Adrenal gland (tissue), 12 donors: ENCODE data around the gene ASAP2. TPM values are rescaled to one million over a fixed set of nuclear protein-coding genes. Genes with fewer than 3 reads are reported as not detected.

Experiments used
- DNase-seq, 7 donors: peaks; one replicate each; pipeline ENCODE4 v3.0.0-alpha.2; 2019 to 2020
- H3K27ac ChIP-seq, 5 donors: fragments of 200-600 bp; sonication (generic) in 4 of 5; 1 replicate in 3 of 5; 2 replicates in 2 of 5; pipeline versions ENCODE4 v1.5.1 to v1.8.0; 2016 to 2020; ENCODE audit warnings: mild to moderate bottlenecking in 1 of 5
- H3K27me3 ChIP-seq: fragments of 200-600 bp; 2 replicates; pipeline ENCODE4 v1.8.0; 2021
- H3K36me3 ChIP-seq, 2 donors: fragments of 200-600 bp; replicated peaks in 1 of 2; 1 replicate in 1 of 2; 2 replicates in 1 of 2; pipeline versions ENCODE4 v1.5.1 to v1.8.0; 2018 to 2022
- H3K4me1 ChIP-seq, 2 donors: fragments of 200-600 bp; replicated peaks in 1 of 2; 1 replicate in 1 of 2; 2 replicates in 1 of 2; pipeline versions ENCODE4 v1.5.1 to v1.8.0; 2018 to 2021
- H3K4me3 ChIP-seq, 4 donors: fragments of 200-600 bp; sonication (generic) in 3 of 4; one replicate each; pipeline ENCODE4 v1.5.1; 2016 to 2018
- H3K9me3 ChIP-seq, 3 donors: fragments of 200-600 bp; sonication (generic) in 1 of 3; replicated peaks in 1 of 3; 1 replicate in 2 of 3; 2 replicates in 1 of 3; pipeline versions ENCODE4 v1.5.1 to v1.8.0; 2016 to 2021
- POLR2A ChIP-seq, 2 donors: fragments of 450-650 bp; IDR thresholded peaks; one replicate each; pipeline ENCODE4 v1.6.1; 2017; ENCODE audit warnings: antibody characterized with exemption in 2 of 2, mild to moderate bottlenecking in 2 of 2, moderate library complexity in 1 of 2
- WGBS, 4 donors: extraction: QIAGEN DNeasy Blood & Tissue Kit in 2 of 4; methylation state at CpG; one replicate each; pipeline versions ENCODE4 v1.1.5 to v1.1.7; 2013 to 2017; 5-methylcytosine and 5-hydroxymethylcytosine counted together
- intact Hi-C, 2 donors: fragments of 100-400 bp; cut with DNase I; formaldehyde crosslinking; loops; one replicate each; pipeline versions ENCODE4 v1.14.1 to v1.15.0; 2022 to 2023
- polyA plus RNA-seq, 3 donors: library from polyadenylated mRNA; stranded (reverse); fragments of 200-250 nt in 2 of 3; fragments of 350-450 nt in 1 of 3; fragmentation: Illumina TruSeq in 1 of 3; extraction: RNeasy Lipid Tissue Mini Kit (QIAGEN cat#74804) in 1 of 3; gene quantifications; one replicate each; pipeline ENCODE4 v1.2.3, GENCODE V29; 2013 to 2014
- total RNA-seq, 9 donors: library from RNA; depleted of rRNA in 4 of 9; stranded (reverse); fragments of >200 nt in 4 of 9; fragments of 120-200 nt in 1 of 9; fragmentation: NEBNext Ultra II Directional in 1 of 9; extraction: Animal tissue kit (Norgen Biotek cat#: 25700) in 1 of 9; gene quantifications; one replicate each; pipeline versions ENCODE4 v1.1.0 to v1.2.4, GENCODE V29; 2013 to 2023
- TF ChIP-seq, protein P1 (sequence below), 6 experiments: fragments of 450-650 bp in 4 of 6; fragments of 200-600 bp in 2 of 6; sonication (generic) in 1 of 6; IDR thresholded peaks; 1 replicate in 5 of 6; 2 replicates in 1 of 6; pipeline versions ENCODE4 v1.5.1 to v1.8.0; 2016 to 2021; ENCODE audit warnings: antibody characterized with exemption in 6 of 6, mild to moderate bottlenecking in 2 of 6, moderate library complexity in 1 of 6
- donor health status: healthy with polysubstance abuse.
- donor health status: Bipolar disorder and iron deficiency.
- donor health status: DM: yes; HTN: yes; CAD: no.
- donor health status: DM: no; HTN: no; CAD: no.
- donor health status: DM: no; HTN: no; CAD: no.
- donor health status: DM: yes; HTN: yes; CAD: no.

ASAP2 gene
- total and polyA plus RNA-seq, 12 donors, result 5.4 to 12.9 (median 7.7) TPM

GRCh38 chr2:9337901-9338300, 131.3 kb downstream of the ASAP2 start:
- WGBS, 4 donors, result 90 to 95% (median 94%) methylated on average over 8 of the region's 8 CpGs
- H3K27ac ChIP-seq, result no peak overlapping the region
- no peak for DNase-seq
- H3K36me3 ChIP-seq, result peaks cover 0 to 7% of the 10 kb centered on the region in 2 donors
- no peaks in the 10 kb centered on the region for H3K4me1 ChIP-seq
- no peaks in the 10 kb centered on the region for H3K9me3 ChIP-seq
- intact Hi-C loops, result loop anchor here (10.0 kb wide), 1 partner anchor 133 kb away; the partner anchor contains the start of gene ASAP2 (in 2 of the 2)
- no peak overlapping the region for H3K4me3 ChIP-seq
- TF ChIP-seq, protein P1, sequence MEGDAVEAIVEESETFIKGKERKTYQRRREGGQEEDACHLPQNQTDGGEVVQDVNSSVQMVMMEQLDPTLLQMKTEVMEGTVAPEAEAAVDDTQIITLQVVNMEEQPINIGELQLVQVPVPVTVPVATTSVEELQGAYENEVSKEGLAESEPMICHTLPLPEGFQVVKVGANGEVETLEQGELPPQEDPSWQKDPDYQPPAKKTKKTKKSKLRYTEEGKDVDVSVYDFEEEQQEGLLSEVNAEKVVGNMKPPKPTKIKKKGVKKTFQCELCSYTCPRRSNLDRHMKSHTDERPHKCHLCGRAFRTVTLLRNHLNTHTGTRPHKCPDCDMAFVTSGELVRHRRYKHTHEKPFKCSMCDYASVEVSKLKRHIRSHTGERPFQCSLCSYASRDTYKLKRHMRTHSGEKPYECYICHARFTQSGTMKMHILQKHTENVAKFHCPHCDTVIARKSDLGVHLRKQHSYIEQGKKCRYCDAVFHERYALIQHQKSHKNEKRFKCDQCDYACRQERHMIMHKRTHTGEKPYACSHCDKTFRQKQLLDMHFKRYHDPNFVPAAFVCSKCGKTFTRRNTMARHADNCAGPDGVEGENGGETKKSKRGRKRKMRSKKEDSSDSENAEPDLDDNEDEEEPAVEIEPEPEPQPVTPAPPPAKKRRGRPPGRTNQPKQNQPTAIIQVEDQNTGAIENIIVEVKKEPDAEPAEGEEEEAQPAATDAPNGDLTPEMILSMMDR (IDR thresholded peaks at IDR 0.05), result no peak
- no peak for TF ChIP-seq POLR2A (IDR thresholded peaks at IDR 0.05)
- H3K27me3 ChIP-seq, result no peaks in the 10 kb centered on the region

DNA sequence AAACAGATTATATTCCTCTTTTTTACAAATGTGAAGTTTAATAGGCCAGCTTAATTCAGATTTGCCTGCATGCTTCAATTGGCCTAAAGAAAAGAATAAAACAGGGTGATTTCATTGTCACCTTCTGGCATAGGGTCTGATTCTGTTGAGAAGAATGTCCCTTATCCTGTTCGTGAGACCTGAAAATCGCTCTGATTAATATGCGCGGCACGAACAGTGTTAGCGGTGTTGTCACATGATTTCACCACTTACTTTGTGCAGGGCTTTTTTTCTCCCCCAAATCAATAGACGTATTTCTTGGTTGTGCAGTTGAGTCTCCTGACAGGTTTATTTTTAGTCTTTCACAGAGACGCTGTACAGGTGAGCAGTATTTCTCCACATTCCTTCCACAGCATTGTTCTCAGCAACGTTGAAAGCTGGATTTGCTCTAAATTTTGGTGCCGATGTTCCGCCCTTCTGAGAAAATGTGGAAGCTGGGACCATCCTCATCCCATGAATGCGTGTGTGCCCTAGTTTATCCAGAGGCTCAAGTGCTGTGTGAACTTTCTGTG, 134.8 kb downstream of the ASAP2 start:
- Histone ChIP-seq H3K4me1 (no peaks in the 10 kb centered on the region), H3K27ac (no peak overlapping the region), H3K27me3 (no peaks in the 10 kb centered on the region), H3K4me3 (no peak overlapping the region), H3K36me3 (peaks cover 0 to 7% of the 10 kb centered on the region in 2 donors), H3K9me3 (no peaks in the 10 kb centered on the region)
- WGBS, 4 donors, result 94 to 96% (median 95%) methylated on average over 12 of the region's 12 CpGs
- no peak for DNase-seq
- TF ChIP-seq, protein P1 (IDR thresholded peaks at IDR 0.05), result no peak
- TF ChIP-seq POLR2A (IDR thresholded peaks at IDR 0.05), result no peak
- intact Hi-C loops, result no loop called here

GRCh38 chr2:9342659-9343058, 136.0 kb downstream of the ASAP2 start:
- Histone ChIP-seq H3K36me3 (peaks cover 0 to 7% of the 10 kb centered on the region in 2 donors), H3K9me3 (no peaks in the 10 kb centered on the region), H3K27ac (no peak overlapping the region), H3K4me1 (no peaks in the 10 kb centered on the region), H3K4me3 (no peak overlapping the region), H3K27me3 (no peaks in the 10 kb centered on the region)
- intact Hi-C loops, result no loop called here
- 88 to 97% (median 93%) methylated on average over 8 of the region's 8 CpGs for WGBS, 4 donors
- TF ChIP-seq, protein P1 (IDR thresholded peaks at IDR 0.05), result no peak
- no peak for TF ChIP-seq POLR2A (IDR thresholded peaks at IDR 0.05)
- no peak for DNase-seq

GRCh38 chr2:9343524-9343923, 136.9 kb downstream of the ASAP2 start:
- TF ChIP-seq POLR2A (IDR thresholded peaks at IDR 0.05), result no peak
- TF ChIP-seq, protein P1 (IDR thresholded peaks at IDR 0.05), result no peak
- no peak for DNase-seq
- H3K36me3 ChIP-seq, result peaks cover 0 to 7% of the 10 kb centered on the region in 2 donors
- intact Hi-C loops, result no loop called here
- no peaks in the 10 kb centered on the region for H3K27me3 ChIP-seq
- no peaks in the 10 kb centered on the region for H3K9me3 ChIP-seq
- H3K4me3 ChIP-seq, result no peak overlapping the region
- H3K4me1 ChIP-seq, result no peaks in the 10 kb centered on the region
- H3K27ac ChIP-seq, result no peak overlapping the region
- 95 to 97% (median 95%) methylated on average over 7 of the region's 7 CpGs for WGBS, 4 donors
